B cell (primary cell): ENCODE data around the gene ADH1A.

ENCODE experiments used
- CTCF ChIP-seq: fragments of 200-600 bp; IDR thresholded peaks from one replicate; pipeline ENCODE4 v1.8.0; 2022; ENCODE audit warnings: antibody characterized with exemption, mild to moderate bottlenecking
- EZH2 ChIP-seq: IDR thresholded peaks from 2 replicates; pipeline ENCODE4 v1.6.1; 2012; ENCODE audit warnings: borderline replicate concordance, low read depth, mild to moderate bottlenecking, moderate library complexity, low read length; ENCODE audit not compliant: insufficient read depth, poor library complexity, severe bottlenecking

GRCh38 chr4:99252746-99253145 is 38.0 kb downstream of the ADH1A start:
- TF ChIP-seq CTCF (no peak), EZH2 (no peak)
